ENCODE results near the gene KLHDC7B. TPM values are rescaled to one million over a fixed set of nuclear protein-coding genes. Genes with fewer than 3 reads are reported as not detected.

KLHDC7B gene
- total and polyA plus RNA-seq, 2 of the 13 experiments (the other 11 are each of a cell fraction or from before 2014, with no cell fraction given), result 0.11 TPM; not detected in 1

GRCh38 chr22:50569041-50569459, 23.4 kb downstream of the KLHDC7B start (continued):
- TF ChIP-seq HNF1B (CRISPR knock-in tag; IDR thresholded peaks at IDR 0.05) (no peak; the same call in 1 of the 2 replicates), ZZZ3 (CRISPR knock-in tag; IDR thresholded peaks at IDR 0.05; ENCODE audit: borderline replicate concordance) (no peak), ZNF746 (CRISPR knock-in tag; IDR thresholded peaks at IDR 0.05) (peak; percentile 55; the same call in 1 of the 2 replicates), RAD51 (IDR thresholded peaks at IDR 0.05; ENCODE audit: borderline replicate concordance) (no peak), TCF7 (IDR thresholded peaks at IDR 0.05; ENCODE audit: low read depth) (no peak), ZNF883 (CRISPR knock-in tag; IDR thresholded peaks at IDR 0.05; ENCODE audit: not compliant biosample characterization) (no peak), SMYD3 (CRISPR knock-in tag; IDR thresholded peaks at IDR 0.05) (no peak), TCF12 (IDR thresholded peaks at IDR 0.05) (no peak), TCF12 (CRISPR knock-in tag; IDR thresholded peaks at IDR 0.05) (no peak), CREBL2 (CRISPR knock-in tag; IDR thresholded peaks at IDR 0.05; ENCODE audit: borderline replicate concordance) (no peak), CHCHD3 (CRISPR knock-in tag; IDR thresholded peaks at IDR 0.05) (no peak), ARNT (IDR thresholded peaks at IDR 0.05) (no peak), ZNF383 (CRISPR knock-in tag; IDR thresholded peaks at IDR 0.05; ENCODE audit: borderline replicate concordance) (no peak), HNRNPLL (IDR thresholded peaks at IDR 0.05; ENCODE audit: low read depth, low read length, poor library complexity, severe bottlenecking) (peak; percentile 21), PTBP1 (IDR thresholded peaks at IDR 0.05; ENCODE audit: low read depth, low read length, poor library complexity, severe bottlenecking) (no peak), RXRA (CRISPR knock-in tag; IDR thresholded peaks at IDR 0.05) (no peak), SOX13 (IDR thresholded peaks at IDR 0.05) (no peak), SOX13 (CRISPR knock-in tag; conservative IDR thresholded peaks at IDR 0.05 in 1 of 2, IDR thresholded peaks at IDR 0.05 in 1 of 2) (peak in 1 of 2 experiments; percentile 30; a peak in 1 of 4 replicates), LCORL (IDR thresholded peaks at IDR 0.05) (no peak), LCORL (CRISPR knock-in tag; IDR thresholded peaks at IDR 0.05) (peak; percentile 57; the same call in 1 of the 2 replicates), PRPF4 (IDR thresholded peaks at IDR 0.05; ENCODE audit: low read depth, low read length, poor library complexity, severe bottlenecking) (no peak), ZNF556 (CRISPR knock-in tag; IDR thresholded peaks at IDR 0.05; ENCODE audit: borderline replicate concordance) (no peak), ZNF224 (CRISPR knock-in tag; IDR thresholded peaks at IDR 0.05) (no peak), MEF2D (CRISPR knock-in tag; IDR thresholded peaks at IDR 0.05) (peak; percentile 50; the same call in 1 of the 2 replicates)
- TF ChIP-seq, protein P1, sequence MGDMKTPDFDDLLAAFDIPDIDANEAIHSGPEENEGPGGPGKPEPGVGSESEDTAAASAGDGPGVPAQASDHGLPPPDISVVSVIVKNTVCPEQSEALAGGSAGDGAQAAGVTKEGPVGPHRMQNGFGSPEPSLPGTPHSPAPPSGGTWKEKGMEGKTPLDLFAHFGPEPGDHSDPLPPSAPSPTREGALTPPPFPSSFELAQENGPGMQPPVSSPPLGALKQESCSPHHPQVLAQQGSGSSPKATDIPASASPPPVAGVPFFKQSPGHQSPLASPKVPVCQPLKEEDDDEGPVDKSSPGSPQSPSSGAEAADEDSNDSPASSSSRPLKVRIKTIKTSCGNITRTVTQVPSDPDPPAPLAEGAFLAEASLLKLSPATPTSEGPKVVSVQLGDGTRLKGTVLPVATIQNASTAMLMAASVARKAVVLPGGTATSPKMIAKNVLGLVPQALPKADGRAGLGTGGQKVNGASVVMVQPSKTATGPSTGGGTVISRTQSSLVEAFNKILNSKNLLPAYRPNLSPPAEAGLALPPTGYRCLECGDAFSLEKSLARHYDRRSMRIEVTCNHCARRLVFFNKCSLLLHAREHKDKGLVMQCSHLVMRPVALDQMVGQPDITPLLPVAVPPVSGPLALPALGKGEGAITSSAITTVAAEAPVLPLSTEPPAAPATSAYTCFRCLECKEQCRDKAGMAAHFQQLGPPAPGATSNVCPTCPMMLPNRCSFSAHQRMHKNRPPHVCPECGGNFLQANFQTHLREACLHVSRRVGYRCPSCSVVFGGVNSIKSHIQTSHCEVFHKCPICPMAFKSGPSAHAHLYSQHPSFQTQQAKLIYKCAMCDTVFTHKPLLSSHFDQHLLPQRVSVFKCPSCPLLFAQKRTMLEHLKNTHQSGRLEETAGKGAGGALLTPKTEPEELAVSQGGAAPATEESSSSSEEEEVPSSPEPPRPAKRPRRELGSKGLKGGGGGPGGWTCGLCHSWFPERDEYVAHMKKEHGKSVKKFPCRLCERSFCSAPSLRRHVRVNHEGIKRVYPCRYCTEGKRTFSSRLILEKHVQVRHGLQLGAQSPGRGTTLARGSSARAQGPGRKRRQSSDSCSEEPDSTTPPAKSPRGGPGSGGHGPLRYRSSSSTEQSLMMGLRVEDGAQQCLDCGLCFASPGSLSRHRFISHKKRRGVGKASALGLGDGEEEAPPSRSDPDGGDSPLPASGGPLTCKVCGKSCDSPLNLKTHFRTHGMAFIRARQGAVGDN (CRISPR knock-in tag; IDR thresholded peaks at IDR 0.05), result peak; percentile 86
